ENCODE data around the gene RBX1.
"Not testable (repeated sequence)": the region's sequence is repeated elsewhere in the genome, so short reads cannot be mapped to it uniquely, and the experiment has no call there.

The RBX1 gene

GRCh38 chr22:40950962-40951794 is at the start of gene RBX1:
TSS of gene RBX1 (plus strand) at chr22:40951378. CDS start at chr22:40951399, 21 bp downstream.
- DNase-seq = peak; percentile 89

DNA sequence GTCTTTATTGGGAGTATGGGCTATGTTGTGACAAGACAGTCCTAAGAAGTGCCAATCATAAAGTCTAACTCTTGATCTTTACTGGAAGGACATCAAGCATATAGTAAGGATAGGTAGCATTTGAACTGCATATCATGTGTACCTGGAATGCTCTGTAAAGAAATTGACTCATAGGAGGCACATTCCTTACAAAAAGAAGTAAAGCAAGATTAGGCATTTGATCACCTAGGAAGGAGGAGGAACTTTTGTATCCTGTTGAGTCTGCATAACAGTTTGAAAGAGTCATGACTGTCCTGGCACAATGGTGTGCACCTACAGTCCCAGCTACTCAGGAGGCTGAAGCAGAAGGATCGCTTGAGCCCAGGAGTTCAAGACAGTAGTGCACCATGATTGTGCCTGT is 47.1 kb upstream of the RBX1 start:
- no peak for DNase-seq

- DNase-seq = no peak
Observed at GRCh38 chr22:40908895-40909294, 42.3 kb upstream of the RBX1 start.

DNA sequence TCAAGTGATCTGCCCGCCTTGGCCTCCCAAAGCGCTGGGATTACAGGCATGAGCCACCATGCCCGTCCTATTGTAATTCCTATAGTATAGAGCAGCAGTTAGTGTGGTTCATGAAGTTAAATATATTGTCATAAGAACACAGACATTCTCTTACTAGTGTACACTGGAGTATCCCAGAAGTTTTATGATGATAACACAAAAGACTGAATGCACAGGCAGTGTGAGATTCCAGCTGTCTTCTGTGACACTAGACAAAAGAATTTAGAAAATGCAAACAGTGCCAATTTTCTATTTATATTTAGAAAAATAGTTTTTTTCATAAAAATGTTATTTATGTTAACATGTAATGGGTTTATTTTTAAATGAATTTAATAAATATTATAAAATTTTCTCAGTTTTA is 39.4 kb upstream of the RBX1 start:
- no peak for DNase-seq

GRCh38 chr22:40912987-40913386 is 38.2 kb upstream of the RBX1 start:
- DNase-seq = not testable (repeated sequence)

DNA sequence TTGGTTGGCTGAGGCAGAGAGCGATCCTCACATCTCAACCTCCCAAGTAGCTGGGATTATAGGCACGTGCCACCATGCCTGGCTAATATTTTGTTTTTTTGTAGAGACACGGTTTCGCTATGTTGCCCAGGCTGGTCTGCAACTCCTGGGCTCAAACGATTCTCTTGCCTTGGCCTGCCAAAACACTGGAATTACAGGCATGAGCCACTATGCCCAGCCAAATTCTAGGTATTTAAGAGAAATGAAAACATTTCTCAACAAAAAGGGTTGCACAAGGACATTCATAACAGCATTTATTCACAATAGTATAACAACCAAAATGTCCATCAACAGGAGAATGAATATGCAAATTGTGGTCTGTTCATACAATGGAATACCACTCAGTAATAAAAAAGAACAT is 31.7 kb upstream of the RBX1 start:
- no peak for DNase-seq

DNA sequence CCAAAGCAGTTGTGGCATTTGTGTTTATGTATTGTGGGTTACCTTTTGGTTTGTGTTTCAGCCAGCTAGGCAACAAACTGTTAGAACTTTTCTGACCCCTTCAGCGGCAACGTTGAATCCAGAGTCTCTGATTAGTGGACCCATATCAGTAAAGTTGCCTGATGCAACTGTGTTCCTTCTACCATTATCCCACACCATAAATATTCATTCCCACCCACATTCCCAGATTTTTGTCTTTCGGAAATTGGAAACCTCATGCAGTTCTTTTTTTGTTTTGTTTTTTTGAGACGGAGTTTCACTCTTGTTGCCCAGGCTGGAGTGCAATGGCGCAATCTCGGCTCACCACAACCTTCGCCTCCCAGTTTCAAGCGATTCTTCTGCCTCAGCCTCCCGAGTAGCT is 30.7 kb upstream of the RBX1 start:
- no peak for DNase-seq

DNA sequence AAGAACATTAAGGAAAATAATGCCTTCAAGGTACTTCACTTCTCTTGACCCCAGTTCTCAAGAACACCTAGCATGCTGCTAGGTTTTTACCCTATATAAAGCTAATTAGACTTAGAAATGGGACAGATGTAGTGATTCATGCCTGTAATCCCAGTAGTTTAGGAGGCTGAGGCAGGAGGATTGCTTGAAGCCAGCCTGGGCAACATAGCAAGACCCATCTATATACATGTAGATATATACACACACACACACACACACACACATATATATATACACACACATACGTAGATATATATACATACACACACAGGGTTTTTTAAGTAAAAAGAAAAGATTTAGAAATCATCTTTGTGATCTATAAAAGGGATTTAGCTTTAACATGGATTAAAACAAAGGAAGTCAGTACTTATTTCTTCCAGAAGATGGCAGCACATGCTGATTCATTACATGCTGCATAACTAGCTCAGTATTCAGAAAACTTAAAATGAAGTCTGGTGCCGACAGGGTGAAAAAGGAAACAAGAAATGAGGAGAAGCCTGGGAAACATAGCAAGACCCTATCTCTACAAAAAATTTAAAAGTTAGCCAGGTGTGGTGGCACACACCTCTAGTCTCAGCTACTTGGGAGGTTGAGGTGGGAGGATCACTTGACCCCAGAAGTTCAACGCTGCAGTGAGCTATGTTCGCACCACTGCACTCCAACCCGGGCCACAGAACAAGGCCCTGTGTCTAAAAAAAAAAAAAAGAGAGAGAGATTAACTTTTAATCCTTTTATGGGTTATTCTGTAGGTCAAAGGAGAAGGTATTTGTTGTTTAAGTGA is 28.5 kb upstream of the RBX1 start:
- DNase-seq = peak; percentile 11

GRCh38 chr22:40928657-40929056 is 22.5 kb upstream of the RBX1 start:
- no peak for DNase-seq

- DNase-seq = no peak
Observed at GRCh38 chr22:40932396-40932795, 18.8 kb upstream of the RBX1 start.

- DNase-seq = no peak
Observed at GRCh38 chr22:40939202-40939601, 12.0 kb upstream of the RBX1 start.

DNA sequence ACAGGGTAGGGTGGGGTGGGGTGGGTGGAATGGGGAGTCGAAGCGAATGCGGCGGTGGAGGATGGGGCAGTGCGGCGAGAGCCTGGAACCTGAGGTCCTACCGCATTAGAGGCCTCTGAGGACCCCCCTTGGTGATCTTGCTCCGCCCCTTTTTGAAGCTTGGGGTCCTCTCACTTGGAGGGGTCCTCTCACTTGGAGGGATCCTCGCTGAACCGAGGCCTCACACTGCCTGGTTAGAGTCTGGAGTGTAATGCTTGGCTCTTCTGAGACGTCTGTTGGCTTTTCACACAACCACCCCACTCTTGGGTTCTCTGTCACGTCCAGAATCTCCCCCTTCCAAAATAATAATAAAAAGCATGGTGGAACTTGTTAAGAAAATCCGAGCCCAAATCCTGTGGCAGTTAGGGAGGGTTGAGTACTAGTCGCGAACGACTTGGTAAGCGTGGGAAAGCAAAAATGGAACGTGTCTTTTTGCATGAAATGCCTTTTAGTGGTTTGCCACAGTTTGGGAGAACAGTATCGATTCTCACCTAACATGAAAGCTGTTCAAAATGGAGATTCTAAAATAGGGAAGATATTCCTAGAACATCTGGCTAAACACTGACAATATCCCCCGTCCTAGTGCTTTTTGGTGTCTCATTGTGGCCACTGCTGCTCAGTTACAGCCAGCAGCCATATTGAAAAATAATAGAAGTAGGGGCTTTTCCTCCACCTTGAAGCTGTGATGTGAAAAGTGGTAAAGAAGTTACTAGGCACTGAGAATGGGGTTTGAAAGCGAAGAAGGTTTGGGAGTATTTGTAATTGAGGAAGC is 822 bp downstream of the RBX1 start:
- no peak for DNase-seq

GRCh38 chr22:40953471-40953870 is 2.3 kb downstream of the RBX1 start:
- no peak for DNase-seq

GRCh38 chr22:40954113-40954512 is 2.9 kb downstream of the RBX1 start:
- DNase-seq = no peak

DNA sequence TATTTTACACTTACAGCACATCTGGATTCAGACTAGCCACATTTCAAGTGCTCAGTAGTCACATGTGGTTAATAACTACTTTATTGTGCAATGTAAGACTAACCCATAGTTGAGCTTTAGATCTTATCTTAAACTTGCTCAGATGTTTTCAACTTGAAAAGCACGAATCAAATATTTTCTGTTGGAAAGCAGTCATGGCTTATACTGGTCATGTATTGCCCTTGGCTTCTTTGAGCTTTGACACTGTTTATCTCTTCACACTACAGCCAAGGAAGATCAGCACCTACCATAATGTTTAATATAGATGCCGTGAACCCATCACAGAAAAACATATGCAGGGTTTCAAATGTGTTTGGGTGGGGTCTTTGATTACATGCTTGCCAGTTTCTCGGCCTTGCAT is 4.4 kb downstream of the RBX1 start:
- no peak for DNase-seq

GRCh38 chr22:40957601-40958000 is 6.4 kb downstream of the RBX1 start:
- DNase-seq = no peak

- no peak for DNase-seq
Observed at GRCh38 chr22:40958299-40958698, 7.1 kb downstream of the RBX1 start.

- DNase-seq = no peak
Observed at GRCh38 chr22:40960145-40960544, 9.0 kb downstream of the RBX1 start.

DNA sequence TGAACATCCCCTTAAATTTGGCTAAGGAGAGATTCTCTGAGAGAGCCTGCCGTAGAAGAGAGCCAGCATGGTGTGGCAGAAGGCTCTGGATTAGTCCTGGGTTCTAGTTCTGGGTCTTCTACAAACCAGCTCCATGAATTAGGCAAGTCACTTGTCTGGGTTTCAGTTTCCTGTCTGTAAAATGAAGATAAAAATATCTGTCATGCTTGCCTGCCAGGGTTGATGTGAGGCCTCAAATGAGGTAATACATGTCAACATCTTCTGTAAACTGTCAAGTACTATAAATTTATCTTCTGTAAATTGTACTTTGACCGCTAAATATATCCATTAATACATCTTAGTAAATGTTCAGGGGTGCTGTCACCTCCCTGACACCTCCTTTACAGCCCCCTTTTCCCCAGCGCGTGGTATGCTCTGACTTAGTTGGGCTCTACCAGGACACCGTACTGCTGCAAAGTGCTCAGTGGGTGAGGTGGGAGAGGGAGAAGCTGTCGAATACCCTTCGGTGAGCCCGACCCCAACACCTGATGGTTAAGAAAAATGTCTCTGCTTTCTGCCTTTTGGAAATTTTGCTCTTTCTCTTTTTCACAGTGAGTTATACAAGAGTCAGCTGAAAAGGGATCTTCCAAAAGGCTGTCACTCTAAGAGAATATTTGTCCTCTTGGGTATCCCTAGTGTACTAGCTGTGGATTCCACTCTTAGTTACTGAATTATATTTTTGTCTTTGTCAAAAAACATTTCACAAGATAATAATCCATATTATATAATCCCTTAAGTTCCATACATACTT is 15.0 kb downstream of the RBX1 start:
- DNase-seq = no peak

DNA sequence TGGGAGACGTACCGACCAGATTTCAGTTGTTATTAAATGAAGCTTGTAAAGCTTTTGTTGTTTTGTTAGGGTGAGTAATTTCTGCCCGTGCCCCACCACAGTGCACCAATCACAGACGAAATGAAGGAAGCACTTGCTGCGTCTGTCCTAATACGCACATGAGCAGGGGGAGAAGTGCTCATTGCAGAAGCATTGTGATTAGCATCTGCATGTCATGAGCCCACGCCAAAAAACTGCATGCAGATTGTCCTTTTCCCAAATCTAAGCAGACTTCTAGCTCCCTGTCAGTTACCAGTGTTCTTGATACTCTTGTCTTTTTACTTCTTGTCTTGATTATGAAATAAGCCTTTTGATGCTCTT is 15.5 kb downstream of the RBX1 start:
- no peak for DNase-seq

DNA sequence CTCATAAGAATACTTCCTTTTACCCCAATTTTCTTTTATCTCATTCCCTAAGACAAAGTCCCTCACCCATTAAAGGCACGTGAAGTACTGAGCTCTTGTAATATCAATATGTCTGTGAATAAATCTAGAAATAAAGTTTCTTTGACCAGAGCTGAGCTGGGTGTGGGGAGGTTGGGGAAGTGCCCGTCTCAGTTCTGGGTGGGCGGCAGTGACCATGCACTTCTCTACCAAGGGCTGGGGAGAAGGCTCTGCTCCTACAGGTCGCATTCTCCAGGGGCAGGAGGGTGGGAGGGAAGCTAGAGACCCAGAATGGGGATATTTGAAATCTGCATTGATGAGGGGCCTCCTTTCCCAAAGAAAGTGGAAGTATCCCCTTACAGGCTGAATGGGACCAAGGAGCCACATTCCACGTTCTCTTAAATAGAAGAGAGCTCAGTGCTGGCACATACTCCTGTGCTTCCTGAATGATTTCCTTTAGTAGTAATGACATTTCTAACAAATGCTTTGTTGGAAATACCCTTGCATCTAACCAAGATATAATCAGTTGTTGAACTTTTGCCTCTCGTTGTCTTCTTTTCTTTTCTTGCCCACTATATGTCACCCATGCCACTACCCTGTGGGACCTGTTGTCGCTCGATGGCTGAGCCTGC is 16.1 kb downstream of the RBX1 start:
- DNase-seq = no peak

DNA sequence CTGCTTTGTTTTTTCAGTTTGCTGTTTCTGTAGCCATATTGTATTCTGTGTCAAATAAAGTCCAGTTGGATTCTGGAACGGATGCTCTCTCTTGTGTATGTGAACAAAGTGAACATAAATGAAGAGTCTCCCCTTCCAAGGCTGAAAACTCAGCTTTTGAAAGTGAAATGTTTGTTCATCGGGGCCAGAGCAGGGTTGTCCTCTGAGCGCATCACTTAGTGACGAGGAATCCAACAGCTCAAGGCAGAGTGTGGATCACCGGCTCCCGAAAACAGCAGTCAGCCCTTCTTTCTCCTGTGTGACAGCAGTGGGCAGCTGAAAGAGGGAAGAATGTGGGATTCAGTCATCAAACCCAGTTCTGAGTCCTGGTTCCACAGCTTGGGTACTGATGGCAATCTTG is 21.4 kb downstream of the RBX1 start:
- no peak for DNase-seq

Measured in DMS 273 treated with DMSO at 0.1 percent for 48 hours (cell line).